Endometrium (tissue), 2 donors: Measurements from ENCODE around the gene AIMP2.
"Not testable (repeated sequence)": the region's sequence is repeated elsewhere in the genome, so short reads cannot be mapped to it uniquely, and the experiment has no call there.

Experiments used
- FAIRE-seq: peaks from 2 replicates; lab custom pipeline; 2012; peaks lifted over from hg19 to GRCh38; lab: Jason Lieb, UNC
- donor health status: control.
- donor health status: control.

The AIMP2 gene

DNA sequence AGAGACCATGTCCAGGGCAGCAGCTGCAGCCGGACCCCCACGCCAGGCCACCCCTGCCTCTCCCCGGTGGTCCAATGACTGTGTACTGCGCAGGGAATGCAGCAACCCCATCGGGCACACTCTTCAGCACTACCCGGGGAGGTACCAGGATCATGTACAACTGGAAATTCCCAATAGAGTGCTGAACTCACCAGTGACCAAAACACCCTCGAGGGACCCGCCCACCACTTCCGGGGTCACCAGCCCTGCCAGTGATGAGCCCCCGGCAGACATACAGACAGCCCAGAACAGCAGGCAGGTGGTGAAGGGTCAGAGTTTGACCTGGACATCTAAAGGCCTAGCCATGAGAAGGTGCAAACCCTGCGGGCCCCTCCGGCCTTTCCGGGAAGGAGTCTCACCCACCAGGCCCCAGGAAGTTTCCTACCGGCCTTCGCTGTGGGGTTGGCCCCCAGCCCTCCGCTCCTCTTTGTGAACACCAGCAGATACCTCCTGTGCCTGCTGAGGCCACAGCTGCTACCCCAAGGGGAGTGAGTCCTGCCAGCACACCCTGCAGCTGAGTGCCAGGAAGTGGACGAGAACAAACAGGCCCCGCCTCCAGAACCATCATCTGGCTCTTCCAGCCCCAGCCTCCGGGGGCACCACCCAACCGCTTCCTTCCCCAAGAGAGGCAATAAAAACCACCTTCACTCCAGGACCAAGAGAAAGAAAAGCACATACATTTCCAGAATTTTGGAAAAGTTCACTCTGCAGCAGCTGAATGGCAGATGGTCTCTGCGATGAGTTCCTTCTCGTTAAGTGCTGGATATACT lies 17.1 kb downstream of the AIMP2 start:
- FAIRE-seq = no peak

DNA sequence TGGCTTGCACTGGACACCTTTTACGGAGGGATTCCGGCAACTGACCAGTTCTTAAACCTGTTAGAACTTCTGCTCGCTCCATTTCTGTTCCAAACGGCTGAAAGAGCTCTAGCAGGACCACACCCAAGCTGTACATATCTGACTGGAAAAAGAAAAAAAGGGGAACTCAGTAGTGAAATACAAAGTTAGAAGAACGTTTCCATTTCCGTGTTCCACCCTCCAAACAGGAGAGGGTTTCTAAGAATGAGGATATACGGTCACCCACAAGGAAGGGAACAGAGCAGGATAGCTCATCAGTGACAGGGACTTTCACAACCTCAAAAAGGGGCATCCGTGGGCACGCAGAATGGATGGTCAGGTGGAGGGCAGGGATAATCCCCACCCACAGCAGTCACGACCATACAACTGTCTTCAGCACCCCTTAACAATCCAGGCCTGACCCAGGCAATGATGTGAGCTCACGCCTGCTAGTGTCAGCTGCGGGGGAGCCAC lies 17.8 kb downstream of the AIMP2 start:
- FAIRE-seq = no peak

DNA sequence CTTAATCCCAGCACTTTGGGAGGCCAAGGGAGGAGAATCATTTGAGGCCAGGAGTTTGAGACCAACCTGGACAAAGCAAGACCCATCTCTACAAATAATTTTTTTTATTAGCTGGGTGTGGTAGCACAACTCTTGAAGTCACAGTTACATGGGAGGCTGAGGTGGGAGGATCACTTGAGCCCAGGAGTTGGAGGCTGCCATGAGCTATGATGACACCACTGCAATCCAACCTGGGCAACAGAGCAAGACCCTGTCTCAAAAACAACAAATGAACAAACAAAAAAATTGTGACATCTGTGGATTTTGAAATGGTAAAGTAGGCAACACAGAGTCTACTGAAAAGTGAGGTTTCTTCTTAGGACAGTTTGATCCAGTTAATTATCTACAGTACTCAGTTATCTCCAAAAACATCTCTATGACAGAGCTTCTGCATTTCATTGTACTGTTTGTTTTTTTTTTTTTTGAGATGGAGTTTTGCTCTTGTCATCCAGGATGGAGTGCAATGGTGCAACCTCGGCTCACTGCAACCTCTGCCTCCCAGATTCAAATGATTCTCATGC lies 18.8 kb downstream of the AIMP2 start:
- FAIRE-seq = no peak

DNA sequence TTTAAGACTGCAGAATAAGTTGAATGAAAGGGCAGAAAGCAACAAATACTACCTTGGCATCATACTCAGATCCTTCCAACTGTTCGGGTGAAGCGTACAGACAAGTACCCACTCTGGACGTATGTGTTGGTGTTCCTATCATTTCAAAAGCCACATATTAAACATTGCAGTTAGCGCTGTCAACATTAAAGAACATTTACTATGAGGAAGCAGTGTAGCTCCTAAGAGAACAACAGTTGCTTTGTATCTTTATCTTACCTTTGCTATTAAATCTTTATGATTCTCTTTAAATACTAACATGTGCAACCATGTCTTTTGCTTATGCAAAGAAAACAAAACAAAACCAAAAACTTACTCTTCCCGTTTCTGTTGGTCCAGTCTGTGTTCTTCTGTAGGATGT lies 19.5 kb downstream of the AIMP2 start:
- FAIRE-seq = no peak

DNA sequence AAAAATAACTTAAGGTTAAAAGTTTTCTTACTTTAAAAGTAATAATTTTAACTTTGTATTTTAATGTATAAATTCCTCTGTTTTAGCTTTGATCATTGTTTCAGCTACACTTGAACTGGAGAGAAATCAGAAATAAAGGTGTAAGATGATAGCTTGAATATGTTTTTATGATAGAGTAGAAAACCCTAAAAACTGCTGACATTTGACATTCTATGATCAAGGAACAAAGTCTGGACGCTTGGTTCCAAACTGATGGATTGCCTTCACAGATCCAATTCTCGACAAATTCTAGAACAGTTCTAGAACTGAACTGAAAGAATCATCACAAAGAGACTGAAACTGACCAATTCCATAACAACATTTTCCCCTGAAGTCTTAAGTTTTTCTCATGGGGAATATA lies 21.9 kb downstream of the AIMP2 start, which contains the start of gene ANKRD61:
TSS of gene ANKRD61 (plus strand) at position 389 of the 400 bp plus-strand sequence. CDS start at position 389, 0 bp downstream.
- no peak for FAIRE-seq

DNA sequence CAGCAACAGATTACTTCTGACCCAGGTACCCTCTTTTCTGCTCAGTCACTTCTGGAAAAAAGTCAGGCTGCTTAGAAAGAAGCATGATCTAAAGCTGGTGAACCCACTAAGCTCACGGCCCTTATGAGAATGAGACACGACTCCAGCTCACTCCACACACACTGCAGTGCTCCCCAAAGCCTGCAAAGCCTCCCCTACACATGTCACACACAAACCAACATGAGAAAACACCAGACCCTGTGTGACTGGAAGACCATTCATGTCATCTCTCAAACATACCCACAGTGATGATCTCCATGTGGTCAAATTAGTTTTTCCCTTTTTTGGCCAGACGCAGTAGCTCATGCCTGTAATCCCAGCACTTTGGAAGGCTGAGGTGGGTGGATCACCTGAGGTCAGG lies 22.5 kb downstream of the AIMP2 start:
- no peak for FAIRE-seq

DNA sequence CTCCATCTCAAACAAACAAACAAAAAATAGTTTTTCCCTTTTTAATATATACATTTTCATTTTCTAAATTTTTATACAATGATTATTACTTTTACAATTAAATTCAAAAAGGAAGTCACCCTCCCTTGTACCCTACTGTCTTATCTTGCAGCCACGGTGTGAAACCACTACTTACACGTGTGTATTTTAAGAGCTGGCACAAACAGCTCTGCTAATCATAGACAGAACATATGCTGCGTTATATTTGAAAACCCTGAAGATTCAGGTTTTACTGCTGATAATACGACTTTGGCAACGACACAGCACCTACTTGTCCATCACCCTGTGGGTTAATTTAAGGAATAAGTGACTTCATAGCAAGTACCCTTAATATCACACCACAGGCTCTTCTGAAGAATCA lies 23.1 kb downstream of the AIMP2 start:
- FAIRE-seq = no peak

DNA sequence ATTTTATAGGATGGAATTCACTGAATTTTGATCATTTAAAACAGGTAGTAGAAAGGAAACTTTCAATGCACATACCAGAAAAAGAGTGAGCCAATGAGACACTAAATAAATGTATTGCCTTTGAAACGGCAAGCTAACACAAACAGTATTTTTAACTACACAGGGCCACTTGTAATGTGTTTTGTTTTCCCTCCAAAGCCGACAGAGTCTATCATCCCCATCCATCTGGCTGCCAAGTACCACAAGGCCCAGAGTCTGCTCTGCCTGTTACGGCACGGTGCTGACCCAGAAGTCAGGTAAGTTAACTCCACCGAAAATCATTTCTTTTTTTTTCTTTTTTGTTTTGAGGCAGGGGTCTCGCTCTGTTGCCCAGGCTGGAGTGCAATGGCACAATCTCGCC lies 23.6 kb downstream of the AIMP2 start:
- no peak for FAIRE-seq

DNA sequence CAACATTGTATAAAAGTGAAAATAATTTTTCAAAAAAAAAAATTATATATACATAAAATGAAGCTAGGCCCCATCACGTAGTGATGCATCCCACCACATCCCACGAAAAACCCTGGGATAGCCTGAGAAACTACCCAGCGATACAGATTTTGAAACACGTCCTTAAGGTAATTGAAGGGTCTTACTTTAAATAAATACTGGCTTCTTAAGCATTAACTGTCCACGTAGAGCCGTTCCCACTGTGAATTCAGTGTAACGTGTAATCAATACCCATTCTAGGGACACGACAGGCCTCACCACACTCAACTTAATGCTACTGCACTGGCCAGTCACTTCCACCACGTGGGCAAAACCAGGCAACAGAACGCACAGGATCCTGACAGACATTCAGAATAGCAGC lies 26.1 kb downstream of the AIMP2 start:
- no peak for FAIRE-seq

DNA sequence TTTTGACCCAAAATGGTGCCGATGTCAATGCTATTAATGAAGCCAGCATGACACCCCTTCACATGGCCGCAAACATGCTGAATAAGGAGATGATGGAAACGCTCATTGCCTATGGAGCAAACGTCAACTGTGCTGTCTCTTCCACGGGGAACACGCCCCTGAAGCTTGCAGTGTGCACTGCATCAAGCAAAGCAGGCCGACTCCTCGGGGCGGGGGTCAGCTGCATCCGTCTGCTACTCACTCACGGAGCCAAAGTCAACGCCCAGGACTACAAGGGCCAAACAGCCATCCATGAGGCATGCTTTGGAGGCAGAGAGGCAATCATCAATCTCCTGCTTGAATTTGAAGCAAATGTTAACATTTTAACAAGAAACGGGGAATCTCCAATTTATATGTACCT lies 26.6 kb downstream of the AIMP2 start:
- no peak for FAIRE-seq

DNA sequence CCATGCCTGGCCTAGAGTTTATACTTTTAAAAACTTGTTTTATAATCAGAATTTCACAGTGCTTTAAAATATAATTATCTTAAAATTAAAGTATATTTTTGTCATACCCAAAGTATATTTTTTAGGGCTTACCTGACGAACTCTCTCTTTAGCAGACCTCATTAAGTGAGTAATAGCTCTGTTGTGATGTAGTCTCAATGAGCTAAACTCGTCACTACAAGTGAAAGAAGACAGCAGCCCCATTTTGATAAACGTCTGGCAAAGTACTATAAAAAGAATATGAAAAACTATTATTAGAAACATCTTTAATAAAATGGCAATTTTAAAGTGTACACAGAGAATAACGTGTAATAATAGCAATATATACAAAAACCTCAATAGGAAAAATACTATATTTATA lies 40.7 kb downstream of the AIMP2 start:
- no peak for FAIRE-seq

DNA sequence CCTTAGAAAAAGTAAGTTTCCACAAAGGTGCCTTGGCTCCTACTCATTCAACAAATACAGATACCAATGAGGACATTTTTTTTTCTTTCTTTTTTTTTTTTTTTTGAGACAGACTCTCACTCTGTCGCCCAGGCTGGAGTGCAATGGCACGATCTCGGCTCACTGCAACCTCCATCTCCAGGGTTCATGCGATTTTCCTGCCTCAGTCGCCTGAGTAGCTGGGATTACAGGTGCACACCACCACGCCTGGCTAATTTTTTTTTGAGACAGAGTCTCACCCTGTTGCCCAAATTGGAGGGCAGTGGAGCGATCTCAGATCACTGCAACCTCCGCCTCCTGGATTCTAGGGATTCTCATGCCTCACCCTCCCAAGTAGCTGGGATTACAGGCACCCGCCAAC lies 42.1 kb downstream of the AIMP2 start:
- FAIRE-seq = not testable (repeated sequence)

DNA sequence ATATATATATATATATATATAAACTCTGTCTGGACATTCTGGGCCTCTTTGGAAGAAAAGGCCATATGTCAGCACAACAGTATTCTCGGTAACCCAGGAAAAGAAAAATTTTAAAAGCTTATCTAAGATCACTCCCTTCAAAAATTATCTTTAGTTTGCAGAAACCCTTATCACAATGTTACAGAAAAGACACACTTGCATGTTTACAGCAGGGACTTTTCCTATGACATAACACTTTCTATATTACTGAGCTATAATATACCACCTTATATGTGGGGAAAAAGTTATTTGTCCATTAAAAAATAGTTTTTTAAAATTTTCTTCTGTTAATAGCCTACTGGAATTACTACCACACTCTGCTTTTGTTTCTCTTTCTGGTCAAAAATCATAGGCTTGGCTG lies 47.5 kb downstream of the AIMP2 start:
- FAIRE-seq = no peak

DNA sequence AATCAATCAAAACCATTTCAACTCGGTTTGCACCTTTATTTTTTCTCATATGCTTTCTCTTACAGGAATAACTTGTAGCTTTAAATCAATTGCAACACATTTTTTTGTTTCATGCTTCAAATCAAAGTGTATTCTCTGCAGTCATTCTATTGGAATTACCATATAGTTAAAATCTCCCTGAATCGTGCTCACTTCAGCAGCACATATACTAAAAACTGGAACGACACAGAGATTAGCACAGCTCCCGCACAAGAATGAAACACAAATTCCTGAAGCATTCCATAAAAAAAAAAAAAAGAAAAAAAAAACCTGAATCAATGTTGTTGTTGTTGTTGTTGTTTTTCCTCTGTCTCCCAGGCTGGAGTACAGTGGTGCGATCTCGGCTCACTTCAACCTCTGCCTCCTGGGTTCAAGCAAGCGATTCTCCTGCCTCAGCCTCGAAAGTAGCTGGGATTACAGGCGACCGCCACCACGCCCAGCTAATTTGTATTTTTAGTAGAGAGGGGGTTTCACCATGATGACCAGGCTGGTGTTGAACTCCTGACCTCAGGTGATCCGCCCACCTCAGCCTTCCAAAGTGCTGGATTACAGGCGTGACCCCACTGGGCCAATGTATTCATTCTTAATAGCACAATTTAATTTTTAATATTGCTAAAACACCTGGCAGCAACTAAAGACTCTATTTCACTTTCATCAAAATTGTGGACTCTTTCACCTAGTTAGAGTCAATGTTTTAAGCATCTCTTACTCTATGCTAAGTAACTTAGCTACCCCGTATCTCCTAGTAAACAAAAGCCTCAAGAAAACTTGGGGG lies 48.5 kb downstream of the AIMP2 start:
- no peak for FAIRE-seq

DNA sequence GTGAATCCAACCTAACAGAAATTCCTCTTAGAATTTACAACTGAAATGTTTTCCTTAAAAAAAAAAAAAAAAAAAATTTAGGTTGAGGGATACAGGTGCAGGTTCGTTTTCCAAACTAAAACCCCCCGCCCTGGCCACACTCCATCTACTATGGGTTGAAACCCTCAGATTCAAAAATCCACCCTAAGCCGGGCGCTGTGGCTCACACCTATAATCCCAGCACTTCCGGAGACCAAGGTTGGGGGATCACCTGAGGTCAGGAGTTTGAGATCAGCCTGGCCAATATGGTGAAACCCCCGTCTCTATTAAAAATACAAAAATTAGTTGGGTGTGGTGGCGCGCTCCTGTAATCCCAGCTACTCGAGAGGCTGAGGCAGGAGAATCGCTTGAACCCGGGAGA lies 50.9 kb downstream of the AIMP2 start:
- FAIRE-seq = not testable (repeated sequence)

DNA sequence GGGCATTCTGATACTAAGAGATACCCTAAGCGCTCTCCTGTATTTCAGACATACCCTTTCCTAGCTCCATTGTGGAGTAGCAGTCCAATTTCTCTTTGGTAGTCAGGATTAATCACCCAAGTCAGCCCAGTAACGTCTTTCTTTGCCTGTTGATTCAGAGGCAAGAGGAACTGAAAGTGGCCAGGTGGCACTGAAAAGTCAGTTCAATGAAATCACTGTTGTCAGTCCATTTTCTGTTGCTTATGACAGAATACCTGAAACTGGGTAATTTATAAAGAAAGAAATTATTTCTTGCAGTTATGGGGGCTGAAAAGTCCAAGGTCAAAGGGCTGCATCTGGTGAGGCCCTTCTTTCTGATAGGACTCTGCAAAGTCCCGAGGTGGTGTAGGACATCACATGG lies 62.3 kb downstream of the AIMP2 start:
- no peak for FAIRE-seq
